Natural killer cell (primary cell): ENCODE measurements around the gene TMEM151A. TPM values are rescaled to one million over a fixed set of nuclear protein-coding genes. Genes with fewer than 3 reads are reported as not detected.

ENCODE experiments used
- ATAC-seq, 3 donors: fragments of 150-1000 bp in 2 of 3; fragments of 200-7000 bp in 1 of 3; cut with Tn5 transposase; 1 replicate in 1 of 3; 2 replicates in 2 of 3; pipeline ENCODE4 v1.10.0; 2021; ENCODE audit warnings: mild to moderate bottlenecking in 2 of 3, moderate library complexity in 2 of 3
- DNase-seq, 2 donors: peaks; one replicate each; pipeline versions ENCODE4 v3.0.0 to v3.0.0-alpha.2; 2013 to 2021; ENCODE audit warnings: mixed read lengths in 1 of 2
- H3K27ac ChIP-seq: one replicate; pipeline ENCODE4 v1.5.1; 2013; ENCODE audit warnings: mild to moderate bottlenecking, low read length
- H3K27me3 ChIP-seq: one replicate; pipeline ENCODE4 v1.6.1; 2013; ENCODE audit warnings: low read length; ENCODE audit not compliant: control insufficient read depth, insufficient read depth
- H3K36me3 ChIP-seq: one replicate; pipeline ENCODE4 v1.6.1; 2013; ENCODE audit warnings: low read length; ENCODE audit not compliant: control insufficient read depth, insufficient read depth
- H3K4me1 ChIP-seq: one replicate; pipeline ENCODE4 v1.6.1; 2013; ENCODE audit warnings: low read length; ENCODE audit not compliant: control insufficient read depth, insufficient read depth
- H3K4me3 ChIP-seq: one replicate; pipeline ENCODE4 v1.5.1; 2013; ENCODE audit warnings: low read length
- H3K9me3 ChIP-seq: one replicate; pipeline ENCODE4 v1.6.1; 2013; ENCODE audit warnings: low read length; ENCODE audit not compliant: control insufficient read depth, insufficient read depth
- H3K27ac Mint-ChIP-seq, 2 donors: one replicate each; pipeline ENCODE4 v1.8.0; 2022; ENCODE audit warnings: mild to moderate bottlenecking in 2 of 2, mixed read lengths in 2 of 2, moderate library complexity in 1 of 2
- H3K27me3 Mint-ChIP-seq, 2 donors: one replicate each; pipeline ENCODE4 v1.8.0; 2022; ENCODE audit warnings: low read depth in 2 of 2, mixed read lengths in 2 of 2
- H3K36me3 Mint-ChIP-seq: one replicate; pipeline ENCODE4 v1.8.0; 2022; ENCODE audit warnings: mixed read lengths
- H3K4me1 Mint-ChIP-seq, 2 donors: one replicate each; pipeline ENCODE4 v1.8.0; 2022; ENCODE audit warnings: mixed read lengths in 2 of 2
- H3K4me3 Mint-ChIP-seq: one replicate; pipeline ENCODE4 v1.8.0; 2022; ENCODE audit warnings: mild to moderate bottlenecking, moderate library complexity, mixed read lengths
- H3K9me3 Mint-ChIP-seq, 2 donors: one replicate each; pipeline ENCODE4 v1.8.0; 2022; ENCODE audit warnings: mixed read lengths in 2 of 2
- WGBS: methylation state at CpG from one replicate; pipeline ENCODE4 v1.1.7; 2013; ENCODE audit warnings: missing lambda C conversion rate; ENCODE audit not compliant: insufficient coverage; 5-methylcytosine and 5-hydroxymethylcytosine counted together
- intact Hi-C: fragments of 100-400 bp; cut with micrococcal nuclease; formaldehyde crosslinking; loops from one replicate; pipeline ENCODE4 v1.14.2; 2022
- total RNA-seq, 4 donors: library from RNA; stranded (reverse); fragments of 120-200 nt in 1 of 4; gene quantifications; one replicate each; pipeline versions ENCODE4 v1.2.3 to v1.2.4, GENCODE V29; 2013 to 2022
- TF ChIP-seq, protein P1 (sequence below): fragments of 200-600 bp; IDR thresholded peaks from one replicate; pipeline ENCODE4 v1.8.0; 2022; ENCODE audit warnings: antibody characterized with exemption

TMEM151A gene
- total RNA-seq, 3 donors from 2014 or later (not counting 1 experiment from before 2014, with no cell fraction given), result not detected

GRCh38 chr11:66333220-66333877 is 41.7 kb downstream of the TMEM151A start:
- 89% methylated on average over 18 of the region's 19 CpGs for WGBS
- Histone ChIP-seq H3K9me3 (no peaks in the 10 kb centered on the region), H3K36me3 (peaks cover 10% of the 10 kb centered on the region), H3K27me3 (peaks cover 3% of the 10 kb centered on the region), H3K4me1 (peaks cover 39% of the 10 kb centered on the region), H3K4me3 (no peak overlapping the region), H3K27ac (no peak overlapping the region)
- ATAC-seq, result no peak
- Mint-ChIP-seq H3K27ac (no peak overlapping the region), H3K4me1 (peaks cover 17 to 33% of the 10 kb centered on the region in 2 donors), H3K9me3 (no peaks in the 10 kb centered on the region), H3K27me3 (peaks cover 8 to 21% of the 10 kb centered on the region in 2 donors), H3K4me3 (no peak overlapping the region), H3K36me3 (no peaks in the 10 kb centered on the region)
- DNase-seq, result peak in 1 of 2 donors; percentile 3
- TF ChIP-seq, protein P1, sequence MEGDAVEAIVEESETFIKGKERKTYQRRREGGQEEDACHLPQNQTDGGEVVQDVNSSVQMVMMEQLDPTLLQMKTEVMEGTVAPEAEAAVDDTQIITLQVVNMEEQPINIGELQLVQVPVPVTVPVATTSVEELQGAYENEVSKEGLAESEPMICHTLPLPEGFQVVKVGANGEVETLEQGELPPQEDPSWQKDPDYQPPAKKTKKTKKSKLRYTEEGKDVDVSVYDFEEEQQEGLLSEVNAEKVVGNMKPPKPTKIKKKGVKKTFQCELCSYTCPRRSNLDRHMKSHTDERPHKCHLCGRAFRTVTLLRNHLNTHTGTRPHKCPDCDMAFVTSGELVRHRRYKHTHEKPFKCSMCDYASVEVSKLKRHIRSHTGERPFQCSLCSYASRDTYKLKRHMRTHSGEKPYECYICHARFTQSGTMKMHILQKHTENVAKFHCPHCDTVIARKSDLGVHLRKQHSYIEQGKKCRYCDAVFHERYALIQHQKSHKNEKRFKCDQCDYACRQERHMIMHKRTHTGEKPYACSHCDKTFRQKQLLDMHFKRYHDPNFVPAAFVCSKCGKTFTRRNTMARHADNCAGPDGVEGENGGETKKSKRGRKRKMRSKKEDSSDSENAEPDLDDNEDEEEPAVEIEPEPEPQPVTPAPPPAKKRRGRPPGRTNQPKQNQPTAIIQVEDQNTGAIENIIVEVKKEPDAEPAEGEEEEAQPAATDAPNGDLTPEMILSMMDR, result no peak
- intact Hi-C loops, result no loop called here

DNA sequence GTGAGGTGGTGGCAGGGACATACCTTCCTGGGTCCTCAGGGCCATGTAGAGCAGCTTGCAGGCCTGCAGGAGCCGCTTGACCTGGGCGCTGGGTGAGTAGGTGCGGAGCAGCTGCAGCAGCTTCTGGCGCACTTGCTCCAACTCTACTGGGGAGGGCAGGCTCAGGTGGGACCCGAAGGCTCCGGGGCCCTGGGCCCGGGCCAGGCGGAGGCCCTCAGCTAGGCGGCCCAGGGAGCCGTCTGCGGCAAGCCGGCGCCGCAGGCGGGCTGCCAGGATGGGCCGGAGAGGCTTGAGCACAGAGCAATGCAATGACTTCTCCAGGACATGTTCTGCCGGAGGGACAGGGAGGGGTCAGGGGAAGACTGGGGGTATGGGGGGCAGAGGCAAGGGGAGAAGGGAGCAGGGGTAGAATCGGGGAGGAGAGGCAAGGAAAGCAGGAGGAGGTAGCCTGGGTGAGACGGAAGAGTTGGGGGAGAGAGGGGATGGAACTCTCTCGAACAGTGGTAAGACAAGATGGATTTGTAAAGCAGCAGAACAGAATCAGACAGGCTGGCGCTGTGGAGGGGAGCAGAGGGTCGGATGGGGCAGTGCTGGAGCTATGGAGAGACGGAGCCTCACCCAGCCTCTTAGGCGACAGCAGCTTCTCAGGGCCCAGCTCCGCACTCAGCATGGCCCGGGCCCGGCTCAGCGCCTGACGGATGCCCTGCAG is 42.4 kb downstream of the TMEM151A start:
- Mint-ChIP-seq H3K27ac (no peak overlapping the region), H3K4me3 (no peak overlapping the region), H3K9me3 (no peaks in the 10 kb centered on the region), H3K4me1 (peaks cover 10 to 26% of the 10 kb centered on the region in 2 donors), H3K27me3 (peaks cover 8 to 24% of the 10 kb centered on the region in 2 donors), H3K36me3 (no peaks in the 10 kb centered on the region)
- 94% methylated on average over 29 of the region's 29 CpGs for WGBS
- TF ChIP-seq, protein P1, result no peak
- peaks cover 32% of the 10 kb centered on the region for H3K4me1 ChIP-seq
- no peak overlapping the region for H3K27ac ChIP-seq
- ATAC-seq (no peak), DNase-seq (peak in 1 of 2 donors; percentile 1)
- peaks cover 3% of the 10 kb centered on the region for H3K27me3 ChIP-seq
- H3K36me3 ChIP-seq, result peaks cover 17% of the 10 kb centered on the region
- intact Hi-C loops, result no loop called here
- no peak overlapping the region for H3K4me3 ChIP-seq
- no peaks in the 10 kb centered on the region for H3K9me3 ChIP-seq

DNA sequence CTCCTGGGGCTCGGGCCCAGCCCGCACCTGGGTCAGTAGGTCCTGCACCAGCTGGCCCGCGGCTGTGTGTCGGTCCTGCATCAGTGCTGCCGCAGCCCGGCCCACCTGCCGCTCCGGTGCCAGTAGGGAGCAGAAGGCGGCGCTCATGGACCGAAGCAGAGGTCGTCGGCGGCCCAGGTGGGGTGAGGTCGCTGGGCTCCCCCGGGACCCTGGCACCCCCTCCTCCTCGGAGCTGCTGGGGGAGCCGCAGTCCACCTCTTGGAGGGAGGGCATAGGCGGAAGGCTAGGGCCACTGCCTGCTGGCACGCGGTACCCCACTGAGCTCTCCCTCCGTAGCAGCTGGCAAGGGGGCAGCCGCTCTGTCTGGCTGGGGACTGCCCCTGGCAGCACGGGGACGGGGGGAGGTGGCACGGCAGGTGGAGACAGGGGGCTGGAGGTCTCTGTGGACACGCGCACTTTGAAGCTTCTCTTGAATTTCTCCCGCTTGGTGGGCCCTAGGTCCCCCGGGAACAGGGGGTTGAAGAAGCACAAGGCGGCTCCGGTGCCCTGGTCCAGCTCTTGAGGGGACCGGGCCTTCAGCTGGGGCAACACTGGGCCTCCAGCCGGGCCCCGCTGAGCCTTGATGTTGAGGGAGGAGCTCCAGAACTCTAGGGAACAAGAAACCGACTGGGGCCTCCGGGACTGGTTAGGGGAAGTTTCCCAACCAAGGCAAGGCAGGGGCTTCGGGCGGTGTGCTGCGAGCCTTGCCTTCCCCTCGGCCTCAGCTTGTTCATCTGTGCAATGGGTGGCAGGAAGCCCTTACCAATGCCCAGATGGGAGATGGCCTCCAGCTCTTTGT is 43.1 kb downstream of the TMEM151A start:
- 89% methylated on average over 42 of the region's 42 CpGs for WGBS
- TF ChIP-seq, protein P1, result no peak
- H3K9me3 Mint-ChIP-seq, result no peaks in the 10 kb centered on the region
- no peak for ATAC-seq
- Histone ChIP-seq H3K4me3 (no peak overlapping the region), H3K27me3 (peaks cover 3% of the 10 kb centered on the region), H3K36me3 (peaks cover 25% of the 10 kb centered on the region), H3K27ac (no peak overlapping the region), H3K9me3 (no peaks in the 10 kb centered on the region), H3K4me1 (peaks cover 25% of the 10 kb centered on the region)
- no peaks in the 10 kb centered on the region for H3K36me3 Mint-ChIP-seq
- H3K4me3 Mint-ChIP-seq, result peak overlapping the region; percentile 21
- peak overlapping the region in 1 of 2 donors; percentile 92 for H3K27ac Mint-ChIP-seq
- H3K27me3 Mint-ChIP-seq, result peaks cover 8 to 24% of the 10 kb centered on the region in 2 donors
- intact Hi-C loops, result no loop called here
- DNase-seq, result peak in 1 of 2 donors; percentile 3
- H3K4me1 Mint-ChIP-seq, result peaks cover 10 to 26% of the 10 kb centered on the region in 2 donors
